Adrenal gland (tissue), 5 donors: ENCODE data around the gene IGFBP5.

Experiments used
- POLR2A ChIP-seq, 2 donors: fragments of 450-650 bp; IDR thresholded peaks; one replicate each; pipeline ENCODE4 v1.6.1; 2017; ENCODE audit warnings: antibody characterized with exemption in 2 of 2, mild to moderate bottlenecking in 2 of 2, moderate library complexity in 1 of 2
- TF ChIP-seq, protein P1 (sequence below), 6 experiments: fragments of 450-650 bp in 4 of 6; fragments of 200-600 bp in 2 of 6; sonication (generic) in 1 of 6; IDR thresholded peaks; 1 replicate in 5 of 6; 2 replicates in 1 of 6; pipeline versions ENCODE4 v1.5.1 to v1.8.0; 2016 to 2021; ENCODE audit warnings: antibody characterized with exemption in 6 of 6, mild to moderate bottlenecking in 2 of 6, moderate library complexity in 1 of 6
- donor health status: DM: no; HTN: no; CAD: no.

DNA sequence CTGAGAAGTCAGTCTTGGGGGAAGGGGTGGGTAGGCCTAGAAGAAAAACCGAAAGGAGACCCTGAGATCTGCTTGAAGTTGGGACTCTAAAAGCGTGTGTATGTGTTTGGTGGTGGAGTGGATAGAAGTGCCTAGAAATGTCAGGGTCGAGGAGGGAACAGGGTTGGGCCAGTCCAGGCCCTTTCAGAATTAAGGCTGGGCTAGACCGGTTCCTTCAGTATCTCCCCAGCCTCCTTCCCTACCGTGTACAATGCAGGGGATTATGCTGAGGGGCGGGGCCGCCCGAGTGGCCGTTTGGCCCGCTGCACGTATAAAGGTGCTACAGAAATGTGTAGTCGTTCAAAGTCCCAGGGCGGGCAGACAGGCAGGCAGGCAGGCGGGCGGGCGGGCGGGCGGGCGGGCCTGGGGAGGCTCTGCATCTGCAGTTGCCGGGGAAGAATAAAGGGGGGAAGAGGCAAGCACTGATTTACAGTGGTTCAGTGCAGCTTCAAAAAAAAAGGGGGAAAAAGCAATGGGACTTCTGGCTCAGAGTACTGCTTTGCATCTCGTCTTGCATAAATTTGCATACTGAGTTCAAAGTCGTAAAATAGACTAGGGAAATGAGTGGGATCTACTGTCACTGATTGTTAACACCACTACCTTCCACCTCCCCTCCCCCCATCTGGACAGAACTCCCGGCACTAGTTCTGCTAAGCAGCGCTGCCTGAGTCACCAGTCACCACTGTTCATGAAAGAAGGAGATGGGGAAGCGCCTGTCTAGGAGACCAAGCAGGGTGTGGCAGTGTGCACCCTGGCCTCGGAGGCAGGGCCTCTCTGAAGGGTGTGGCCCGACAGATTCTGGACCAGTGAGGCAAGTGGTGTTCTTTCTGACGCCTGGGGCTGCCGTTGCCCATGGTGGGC, 58.5 kb downstream of the IGFBP5 start:
- TF ChIP-seq, protein P1, sequence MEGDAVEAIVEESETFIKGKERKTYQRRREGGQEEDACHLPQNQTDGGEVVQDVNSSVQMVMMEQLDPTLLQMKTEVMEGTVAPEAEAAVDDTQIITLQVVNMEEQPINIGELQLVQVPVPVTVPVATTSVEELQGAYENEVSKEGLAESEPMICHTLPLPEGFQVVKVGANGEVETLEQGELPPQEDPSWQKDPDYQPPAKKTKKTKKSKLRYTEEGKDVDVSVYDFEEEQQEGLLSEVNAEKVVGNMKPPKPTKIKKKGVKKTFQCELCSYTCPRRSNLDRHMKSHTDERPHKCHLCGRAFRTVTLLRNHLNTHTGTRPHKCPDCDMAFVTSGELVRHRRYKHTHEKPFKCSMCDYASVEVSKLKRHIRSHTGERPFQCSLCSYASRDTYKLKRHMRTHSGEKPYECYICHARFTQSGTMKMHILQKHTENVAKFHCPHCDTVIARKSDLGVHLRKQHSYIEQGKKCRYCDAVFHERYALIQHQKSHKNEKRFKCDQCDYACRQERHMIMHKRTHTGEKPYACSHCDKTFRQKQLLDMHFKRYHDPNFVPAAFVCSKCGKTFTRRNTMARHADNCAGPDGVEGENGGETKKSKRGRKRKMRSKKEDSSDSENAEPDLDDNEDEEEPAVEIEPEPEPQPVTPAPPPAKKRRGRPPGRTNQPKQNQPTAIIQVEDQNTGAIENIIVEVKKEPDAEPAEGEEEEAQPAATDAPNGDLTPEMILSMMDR (IDR thresholded peaks at IDR 0.05): no peak
- TF ChIP-seq POLR2A (IDR thresholded peaks at IDR 0.05): no peak
